Stimulated activated CD8-positive, alpha-beta memory T cell treated with anti-CD3 and anti-CD28 coated beads, Interleukin-7, amount 100 ng/mL, for 48 hours (primary cell): ENCODE data around the gene UBE2K.
"Not testable (repeated sequence)": the region's sequence is repeated elsewhere in the genome, so short reads cannot be mapped to it uniquely, and the experiment has no call there.

ENCODE experiments used
- DNase-seq, 2 donors: peaks; one replicate each; pipeline ENCODE4 v3.0.0-alpha.2; 2020; ENCODE audit warnings: low read depth in 1 of 2; ENCODE audit errors: extremely low read depth in 1 of 2

The UBE2K gene

GRCh38 chr4:39721788-39722187 lies 23.9 kb downstream of the UBE2K start:
- DNase-seq, result no peak

GRCh38 chr4:39729557-39729956 lies 31.6 kb downstream of the UBE2K start:
- DNase-seq, result no peak

GRCh38 chr4:39730072-39730471 lies 32.1 kb downstream of the UBE2K start:
- no peak for DNase-seq

- DNase-seq, result no peak
These were observed 34.0 kb downstream of the UBE2K start for GRCh38 chr4:39731908-39732307.

- DNase-seq, result no peak
These were observed 34.8 kb downstream of the UBE2K start for GRCh38 chr4:39732728-39733127.

GRCh38 chr4:39739591-39739990 lies 41.7 kb downstream of the UBE2K start:
- not testable (repeated sequence) for DNase-seq

GRCh38 chr4:39741401-39741800 lies 43.5 kb downstream of the UBE2K start:
- DNase-seq, result no peak

GRCh38 chr4:39745920-39746319 lies 48.0 kb downstream of the UBE2K start:
- DNase-seq, result no peak

- DNase-seq, result no peak
These were observed 52.3 kb downstream of the UBE2K start for GRCh38 chr4:39750216-39750615.

GRCh38 chr4:39754309-39754708 lies 56.4 kb downstream of the UBE2K start:
- DNase-seq, result no peak

GRCh38 chr4:39756159-39756558 lies 58.2 kb downstream of the UBE2K start:
- no peak for DNase-seq

GRCh38 chr4:39758176-39758575 lies 60.2 kb downstream of the UBE2K start:
- no peak for DNase-seq

GRCh38 chr4:39759569-39759968 lies 61.6 kb downstream of the UBE2K start:
- DNase-seq, result no peak

- DNase-seq, result no peak
These were observed 63.2 kb downstream of the UBE2K start for GRCh38 chr4:39761005-39761667.

GRCh38 chr4:39763714-39764572 lies 66.0 kb downstream of the UBE2K start:
- DNase-seq, result no peak

- no peak for DNase-seq
These were observed 72.1 kb downstream of the UBE2K start for GRCh38 chr4:39770005-39770404.

GRCh38 chr4:39770471-39770870 lies 72.5 kb downstream of the UBE2K start:
- no peak for DNase-seq

GRCh38 chr4:39770969-39771724 lies 73.2 kb downstream of the UBE2K start:
- no peak for DNase-seq

GRCh38 chr4:39781988-39782387 lies 84.1 kb downstream of the UBE2K start:
- DNase-seq, result not testable (repeated sequence)

- DNase-seq, result no peak
These were observed 87.1 kb downstream of the UBE2K start for GRCh38 chr4:39785083-39785482.

- no peak for DNase-seq
These were observed 88.9 kb downstream of the UBE2K start for GRCh38 chr4:39786838-39787237.

- DNase-seq, result no peak
These were observed 94.2 kb downstream of the UBE2K start for GRCh38 chr4:39792128-39792527.
